HepG2 (cell line): ENCODE data around the gene PTAFR. TPM values are rescaled to one million over a fixed set of nuclear protein-coding genes. Genes with fewer than 3 reads are reported as not detected.

ENCODE experiments used
- ATAC-seq: fragments of 200-7000 bp; cut with Tn5 transposase; 3 replicates; pipeline ENCODE4 v1.9.1; 2020; ENCODE audit warnings: mild to moderate bottlenecking, moderate library complexity
- Bru-seq: library from RNA; stranded (reverse); fragments of 400-500 nt; gene quantifications from one replicate; lab custom pipeline; 2021; lab: Mats Ljungman, UMichigan
- BruChase-seq, 2 experiments: library from RNA; stranded (reverse); fragments of 400-500 nt; gene quantifications; one replicate each; lab custom pipeline; 2021; lab: Mats Ljungman, UMichigan
- BruUV-seq: library from RNA; stranded (reverse); fragments of 400-500 nt; replicated peaks from 2 replicates; lab custom pipeline; 2021; lab: Mats Ljungman, UMichigan
- CTCF ChIA-PET: fragments of 300-600 bp; formaldehyde crosslinking; extraction: SDS; loops from one replicate; lab custom pipeline; 2021; ENCODE audit warnings: low total read pairs, inconsistent platforms, low intra/inter-chr PET ratio; lab: Yijun Ruan, JAX
- POLR2A ChIA-PET: fragments of 350-600 bp; sonication (Branson Sonifier 250); formaldehyde crosslinking; loops from one replicate; lab custom pipeline; 2020; ENCODE audit warnings: antibody characterized with exemption, inconsistent platforms; lab: Yijun Ruan, JAX
- DNase-seq: peaks from one replicate; pipeline ENCODE4 v3.0.0-alpha.2; 2015; ENCODE audit warnings: low spot score
- FAIRE-seq: peaks from 3 replicates; lab custom pipeline; 2011; peaks lifted over from hg19 to GRCh38; lab: Jason Lieb, UNC
- H2AFZ ChIP-seq: one replicate; pipeline ENCODE4 v1.6.1; 2011; ENCODE audit warnings: low read length, inconsistent platforms
- H3K27ac ChIP-seq: fragments of 300-600 bp; 3 replicates; pipeline ENCODE4 v1.8.0; 2011; ENCODE audit warnings: mixed run types, mild to moderate bottlenecking, mixed read lengths, low read length, inconsistent platforms; ENCODE audit not compliant: insufficient read depth; ENCODE audit errors: extremely low read length
- H3K27me3 ChIP-seq, 2 experiments: fragments of 200-600 bp in 1 of 2; 2 replicates in 1 of 2; 3 replicates in 1 of 2; pipeline versions ENCODE4 v1.6.0 to v1.8.0; 2011; ENCODE audit warnings: low read length in 2 of 2, mild to moderate bottlenecking in 2 of 2, moderate library complexity in 2 of 2, inconsistent platforms in 1 of 2; ENCODE audit not compliant: insufficient read depth in 2 of 2, control insufficient read depth in 1 of 2
- H3K36me3 ChIP-seq, 2 experiments: fragments of 200-600 bp in 1 of 2; replicated peaks in 1 of 2; 2 replicates in 1 of 2; 3 replicates in 1 of 2; pipeline versions ENCODE4 v1.5.1 to v1.8.0; 2011; ENCODE audit warnings: low read length in 2 of 2, inconsistent platforms in 1 of 2; ENCODE audit not compliant: insufficient read depth in 2 of 2, control insufficient read depth in 1 of 2
- H3K4me1 ChIP-seq: 2 replicates; pipeline ENCODE4 v1.5.1; 2012; ENCODE audit warnings: low read length, inconsistent platforms; ENCODE audit not compliant: insufficient read depth
- H3K4me2 ChIP-seq: 2 replicates; pipeline ENCODE4 v1.6.0; 2011; ENCODE audit warnings: low read depth, low read length, inconsistent platforms
- H3K4me3 ChIP-seq, 3 experiments: fragments of 200-600 bp in 1 of 3; sonication (generic), shearing (Covaris generic) in 1 of 3; replicated peaks in 1 of 3; 2 replicates each; pipeline ENCODE4 v1.5.1; 2011 to 2016; ENCODE audit warnings: low read length in 3 of 3, inconsistent platforms in 2 of 3, low read depth in 2 of 3, mild to moderate bottlenecking in 2 of 3, control low read depth in 1 of 3, mixed read lengths in 1 of 3; ENCODE audit not compliant: insufficient read depth in 1 of 3
- H3K79me2 ChIP-seq: one replicate; pipeline ENCODE4 v1.6.1; 2011; ENCODE audit warnings: low read length, inconsistent platforms; ENCODE audit not compliant: insufficient read depth
- H3K9ac ChIP-seq: 2 replicates; pipeline ENCODE4 v1.6.0; 2011; ENCODE audit warnings: mild to moderate bottlenecking, low read depth, low read length, inconsistent platforms; ENCODE audit not compliant: insufficient read depth
- H3K9me3 ChIP-seq: 2 replicates; pipeline ENCODE4 v1.5.1; 2012; ENCODE audit warnings: mild to moderate bottlenecking, low read length
- H4K20me1 ChIP-seq: 2 replicates; pipeline ENCODE4 v1.6.0; 2011; ENCODE audit warnings: inconsistent platforms, mild to moderate bottlenecking, low read length, moderate library complexity; ENCODE audit not compliant: insufficient read depth
- HHEX ChIP-seq: IDR thresholded peaks from 2 replicates; pipeline ENCODE4 v1.6.1; 2016; ENCODE audit warnings: control low read depth
- JUND ChIP-seq: sonication (generic); formaldehyde crosslinking; IDR thresholded peaks from 2 replicates; pipeline ENCODE4 v1.8.0; 2022; ENCODE audit warnings: mild to moderate bottlenecking, missing genetic modification reagents
- KLF13 ChIP-seq: sonication (generic); formaldehyde crosslinking; IDR thresholded peaks from 2 replicates; pipeline ENCODE4 v1.4.0; 2020; ENCODE audit warnings: mild to moderate bottlenecking, missing genetic modification reagents
- RELA ChIP-seq: sonication (generic); formaldehyde crosslinking; IDR thresholded peaks from 2 replicates; pipeline ENCODE4 v1.4.0; 2020; ENCODE audit warnings: missing genetic modification reagents
- RFXAP ChIP-seq: sonication (generic); formaldehyde crosslinking; IDR thresholded peaks from 2 replicates; pipeline ENCODE4 v1.4.0; 2020; ENCODE audit warnings: missing genetic modification reagents, borderline replicate concordance
- SAFB2 ChIP-seq: sonication (generic); formaldehyde crosslinking; IDR thresholded peaks from 2 replicates; pipeline ENCODE4 v1.5.1; 2020; ENCODE audit warnings: missing genetic modification reagents, low read depth, mild to moderate bottlenecking, borderline replicate concordance
- SIX4 ChIP-seq: sonication (generic); formaldehyde crosslinking; IDR thresholded peaks from 2 replicates; pipeline ENCODE4 v1.4.0; 2020; ENCODE audit warnings: missing genetic modification reagents
- TBP ChIP-seq: sonication (generic); formaldehyde crosslinking; IDR thresholded peaks from 2 replicates; pipeline ENCODE4 v1.5.0; 2020; ENCODE audit warnings: missing genetic modification reagents
- ZNF253 ChIP-seq: sonication (generic); formaldehyde crosslinking; IDR thresholded peaks from 2 replicates; pipeline ENCODE4 v1.8.0; 2022; ENCODE audit warnings: mild to moderate bottlenecking, missing genetic modification reagents, borderline replicate concordance
- ZNF878 ChIP-seq: sonication (generic); formaldehyde crosslinking; IDR thresholded peaks from 2 replicates; pipeline ENCODE4 v1.8.1; 2023; ENCODE audit warnings: mild to moderate bottlenecking, missing genetic modification reagents, moderate library complexity
- WGBS: methylation state at CpG from one replicate; pipeline ENCODE4 v1.1.6; 2017; ENCODE audit warnings: low lambda C conversion rate; 5-methylcytosine and 5-hydroxymethylcytosine counted together
- in situ Hi-C: cut with HindIII; loops from 2 replicates; pipeline ENCODE4 v1.10.0; 2017; ENCODE audit warnings: low pct_unique_long_range_greater_than_20kb; ENCODE audit not compliant: extremely low pct_ligation_motif_present
- intact Hi-C: fragments of 100-400 bp; cut with micrococcal nuclease; formaldehyde crosslinking; loops from one replicate; pipeline ENCODE4 v1.10.0; 2022; ENCODE audit not compliant: unreplicated experiment
- long read RNA-seq, 2 experiments: library from RNA in 1 of 2; library from polyadenylated mRNA in 1 of 2; stranded (forward) in 1 of 2; unstranded in 1 of 2; transcript quantifications; one replicate each; pipeline ENCODE4 v2.0.0, GENCODE V29; 2019 to 2022
- polyA minus RNA-seq, 3 experiments: library from RNA; depleted of rRNA, polyadenylated mRNA; stranded (reverse); fragments of >200 nt; gene quantifications; 2 replicates each; pipeline ENCODE4 v1.2.3, GENCODE V29; 2011; ENCODE audit warnings: low replicate concordance in 1 of 3
- polyA plus RNA-seq, 8 experiments: library from polyadenylated mRNA; depleted of rRNA in 3 of 8; stranded (reverse) in 7 of 8; unstranded in 1 of 8; fragments of >200 nt; fragmentation: Illumina TruSeq in 4 of 8; extraction: Trizol in 4 of 8; gene quantifications; 2 replicates each; pipeline versions ENCODE4 v1.2.1 to v1.2.3, GENCODE V29; 2011 to 2016; ENCODE audit warnings: low read depth in 4 of 8, missing spikeins in 1 of 8, mixed read lengths in 1 of 8; ENCODE audit not compliant: insufficient read depth in 1 of 8
- total RNA-seq, 5 experiments: library from RNA; depleted of rRNA; stranded (reverse); fragments of >200 nt; fragmentation: Illumina TruSeq; extraction: Trizol; gene quantifications; 2 replicates each; pipeline ENCODE4 v1.2.3, GENCODE V29; 2016; ENCODE audit warnings: low read depth in 1 of 5
- TF ChIP-seq, protein P1 (sequence below): sonication (generic); formaldehyde crosslinking; IDR thresholded peaks from 2 replicates; pipeline ENCODE4 v1.4.0; 2020; ENCODE audit warnings: missing genetic modification reagents
- TF ChIP-seq, protein P2 (sequence below): sonication (generic); formaldehyde crosslinking; IDR thresholded peaks from 2 replicates; pipeline ENCODE4 v1.9.0; 2021; ENCODE audit warnings: missing genetic modification reagents, borderline replicate concordance

PTAFR gene, protein sequence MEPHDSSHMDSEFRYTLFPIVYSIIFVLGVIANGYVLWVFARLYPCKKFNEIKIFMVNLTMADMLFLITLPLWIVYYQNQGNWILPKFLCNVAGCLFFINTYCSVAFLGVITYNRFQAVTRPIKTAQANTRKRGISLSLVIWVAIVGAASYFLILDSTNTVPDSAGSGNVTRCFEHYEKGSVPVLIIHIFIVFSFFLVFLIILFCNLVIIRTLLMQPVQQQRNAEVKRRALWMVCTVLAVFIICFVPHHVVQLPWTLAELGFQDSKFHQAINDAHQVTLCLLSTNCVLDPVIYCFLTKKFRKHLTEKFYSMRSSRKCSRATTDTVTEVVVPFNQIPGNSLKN
- total RNA-seq (2016; rRNA removed; fragmentation: Illumina TruSeq; extraction: Trizol) = 0.18 and 0.27 TPM in 2 replicates
- total RNA-seq (2016; cell fraction: cytosol; rRNA removed; fragmentation: Illumina TruSeq; extraction: Trizol; ENCODE audit: low read depth) = not detected in 2 replicates
- 0.18 and 0.22 TPM in 2 replicates for total RNA-seq (2016; cell fraction: insoluble cytoplasmic fraction; rRNA removed; fragmentation: Illumina TruSeq; extraction: Trizol)
- 0.19 and 0.21 TPM in 2 replicates for total RNA-seq (2016; cell fraction: membrane; rRNA removed; fragmentation: Illumina TruSeq; extraction: Trizol)
- 0.09 and 0.12 TPM in 2 replicates for total RNA-seq (2016; cell fraction: nucleus; rRNA removed; fragmentation: Illumina TruSeq; extraction: Trizol)
- 22.8 and 24.0 TPM in 2 replicates for polyA plus RNA-seq (2011; rRNA removed)
- 26.7 and 29.6 TPM in 2 replicates for polyA plus RNA-seq (2011; cell fraction: cytosol; rRNA removed)
- 4.9 and 6.8 TPM in 2 replicates for polyA plus RNA-seq (2011; cell fraction: nucleus; rRNA removed)
- polyA plus RNA-seq (2012) = 10.9 and 16.0 TPM in 2 replicates
- 0.05 TPM in 1 of 2 replicates, not detected in the other for polyA plus RNA-seq (2016; cell fraction: cytosol; fragmentation: Illumina TruSeq; extraction: Trizol; ENCODE audit: low read depth)
- polyA plus RNA-seq (2016; cell fraction: insoluble cytoplasmic fraction; fragmentation: Illumina TruSeq; extraction: Trizol; ENCODE audit: low read depth) = 0.32 and 0.41 TPM in 2 replicates
- polyA plus RNA-seq (2016; cell fraction: membrane; fragmentation: Illumina TruSeq; extraction: Trizol; ENCODE audit: low read depth) = 0.07 and 0.11 TPM in 2 replicates
- 0.18 and 0.37 TPM in 2 replicates for polyA plus RNA-seq (2016; cell fraction: nucleus; fragmentation: Illumina TruSeq; extraction: Trizol; ENCODE audit: insufficient read depth, low read depth)
- 0.65 and 54.4 TPM in 2 replicates for polyA minus RNA-seq (2011; rRNA and poly(A)+ RNA removed; ENCODE audit: low replicate concordance)
- polyA minus RNA-seq (2011; cell fraction: cytosol; rRNA and poly(A)+ RNA removed) = 6.2 and 10.5 TPM in 2 replicates
- polyA minus RNA-seq (2011; cell fraction: nucleus; rRNA and poly(A)+ RNA removed) = 2.2 and 3.5 TPM in 2 replicates
- percentile 24 among the genes with signal in this experiment for Bru-seq, nascent RNA
- percentile 27 among the genes with signal in this experiment for BruChase-seq, experiment 1, labeled RNA remaining after a 6-hour chase
- percentile 30 among the genes with signal in this experiment for BruChase-seq, experiment 2, labeled RNA remaining after a 2-hour chase
- long read RNA-seq, experiment 1, partial matches to known transcripts = 0 of 2 reads
- long read RNA-seq, experiment 1, other reads (novel, unspliced or antisense) = 1 of 2 reads
- long read RNA-seq, experiment 2 = 0 reads

DNA sequence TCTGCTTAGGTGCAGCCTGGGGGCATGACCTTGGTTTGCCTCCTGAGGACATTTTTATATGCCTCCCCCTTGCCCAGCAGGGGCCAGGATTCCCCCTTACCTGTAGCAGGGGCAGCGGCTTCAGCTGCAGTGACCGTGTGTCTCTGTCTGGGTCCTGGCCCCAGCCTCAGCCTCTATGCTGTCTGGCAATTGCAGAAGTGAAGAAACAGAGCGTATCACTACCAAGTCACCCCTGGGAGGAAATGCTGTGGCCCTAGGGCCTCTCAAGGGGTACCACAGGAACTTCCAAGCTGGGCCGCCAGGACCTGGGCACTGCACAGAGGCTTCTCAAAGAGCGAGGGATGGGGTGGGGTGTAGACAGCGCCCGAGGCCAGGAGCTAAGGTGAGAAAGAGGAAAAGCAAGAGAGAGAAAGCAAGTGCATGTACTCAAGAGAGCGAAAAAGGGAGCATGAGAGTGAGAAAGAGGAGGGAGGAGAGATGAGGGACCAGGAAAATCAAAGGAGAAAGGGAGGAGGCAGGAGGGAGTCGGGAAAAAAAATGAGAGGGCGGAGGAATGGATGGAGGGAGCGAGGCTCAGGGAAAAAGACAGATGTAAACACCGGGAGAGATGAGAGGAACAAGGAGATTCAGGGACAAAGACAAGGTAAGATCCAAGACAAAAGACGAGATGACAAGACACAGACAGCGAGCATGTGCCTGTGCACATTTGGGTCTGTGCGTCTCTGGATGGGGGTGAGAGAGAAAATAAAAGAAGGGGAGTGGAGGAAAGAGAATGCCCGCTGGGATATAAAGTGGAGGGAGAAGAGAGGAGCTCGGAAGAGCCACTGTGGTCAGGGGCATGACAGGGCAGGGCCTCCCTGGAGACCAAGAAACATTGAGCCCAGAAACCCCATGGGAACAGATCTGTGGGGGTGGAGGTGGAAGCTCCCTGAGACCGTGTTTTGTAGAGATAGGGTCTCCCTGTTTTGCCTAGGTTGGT, at the start of gene PTAFR:
TSS of gene PTAFR (minus strand) at position 199 of the 979 bp plus-strand sequence. CDS start 25,669 bp downstream, outside the sequence.
- ATAC-seq (no peak), DNase-seq (no peak), FAIRE-seq (no peak)
- intact Hi-C loops = no loop called here
- Histone ChIP-seq H4K20me1 (no peaks in the 10 kb centered on the region), H3K79me2 (no peaks in the 10 kb centered on the region), H3K36me3 (no peaks in the 10 kb centered on the region), H3K4me2 (no peak within 1 kb of the TSS), H2AFZ (no peak within 1 kb of the TSS), H3K4me3 (no peak within 1 kb of the TSS), H3K27ac (no peak within 1 kb of the TSS), H3K4me1 (peaks cover 36% of the 10 kb centered on the region), H3K27me3 (peaks cover 2 to 23% of the 10 kb centered on the region in 2 experiments; a peak in 3 of 5 replicates), H3K9ac (no peak within 1 kb of the TSS), H3K9me3 (no peaks in the 10 kb centered on the region)
- in situ Hi-C loops = no loop called here
- CTCF ChIA-PET = no interaction called here
- BruUV-seq = no TSS peak
- 61% methylated on average over 15 of the region's 18 CpGs for WGBS
- POLR2A ChIA-PET = no interaction called here
- TF ChIP-seq, protein P1, sequence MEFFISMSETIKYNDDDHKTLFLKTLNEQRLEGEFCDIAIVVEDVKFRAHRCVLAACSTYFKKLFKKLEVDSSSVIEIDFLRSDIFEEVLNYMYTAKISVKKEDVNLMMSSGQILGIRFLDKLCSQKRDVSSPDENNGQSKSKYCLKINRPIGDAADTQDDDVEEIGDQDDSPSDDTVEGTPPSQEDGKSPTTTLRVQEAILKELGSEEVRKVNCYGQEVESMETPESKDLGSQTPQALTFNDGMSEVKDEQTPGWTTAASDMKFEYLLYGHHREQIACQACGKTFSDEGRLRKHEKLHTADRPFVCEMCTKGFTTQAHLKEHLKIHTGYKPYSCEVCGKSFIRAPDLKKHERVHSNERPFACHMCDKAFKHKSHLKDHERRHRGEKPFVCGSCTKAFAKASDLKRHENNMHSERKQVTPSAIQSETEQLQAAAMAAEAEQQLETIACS (CRISPR knock-in tag) = no peak
- TF ChIP-seq HHEX (CRISPR knock-in tag) (no peak), ZNF878 (no peak), SIX4 (CRISPR knock-in tag) (no peak), JUND (no peak), RFXAP (CRISPR knock-in tag) (no peak), RELA (no peak), ZNF253 (CRISPR knock-in tag) (no peak), KLF13 (CRISPR knock-in tag) (no peak), SAFB2 (no peak), TBP (CRISPR knock-in tag) (no peak)
- TF ChIP-seq, protein P2, sequence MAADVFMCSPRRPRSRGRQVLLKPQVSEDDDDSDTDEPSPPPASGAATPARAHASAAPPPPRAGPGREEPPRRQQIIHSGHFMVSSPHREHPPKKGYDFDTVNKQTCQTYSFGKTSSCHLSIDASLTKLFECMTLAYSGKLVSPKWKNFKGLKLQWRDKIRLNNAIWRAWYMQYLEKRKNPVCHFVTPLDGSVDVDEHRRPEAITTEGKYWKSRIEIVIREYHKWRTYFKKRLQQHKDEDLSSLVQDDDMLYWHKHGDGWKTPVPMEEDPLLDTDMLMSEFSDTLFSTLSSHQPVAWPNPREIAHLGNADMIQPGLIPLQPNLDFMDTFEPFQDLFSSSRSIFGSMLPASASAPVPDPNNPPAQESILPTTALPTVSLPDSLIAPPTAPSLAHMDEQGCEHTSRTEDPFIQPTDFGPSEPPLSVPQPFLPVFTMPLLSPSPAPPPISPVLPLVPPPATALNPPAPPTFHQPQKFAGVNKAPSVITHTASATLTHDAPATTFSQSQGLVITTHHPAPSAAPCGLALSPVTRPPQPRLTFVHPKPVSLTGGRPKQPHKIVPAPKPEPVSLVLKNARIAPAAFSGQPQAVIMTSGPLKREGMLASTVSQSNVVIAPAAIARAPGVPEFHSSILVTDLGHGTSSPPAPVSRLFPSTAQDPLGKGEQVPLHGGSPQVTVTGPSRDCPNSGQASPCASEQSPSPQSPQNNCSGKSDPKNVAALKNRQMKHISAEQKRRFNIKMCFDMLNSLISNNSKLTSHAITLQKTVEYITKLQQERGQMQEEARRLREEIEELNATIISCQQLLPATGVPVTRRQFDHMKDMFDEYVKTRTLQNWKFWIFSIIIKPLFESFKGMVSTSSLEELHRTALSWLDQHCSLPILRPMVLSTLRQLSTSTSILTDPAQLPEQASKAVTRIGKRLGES (CRISPR knock-in tag) = no peak
